HG02938 (cell line): ENCODE results near the gene MX1.

Experiments used
- ATAC-seq: cut with Tn5 transposase; IDR thresholded peaks from one replicate; pipeline ENCODE4 v1.9.1; 2021; ENCODE audit warnings: mild to moderate bottlenecking, moderate library complexity; ENCODE audit not compliant: unreplicated experiment

The MX1 gene

GRCh38 chr21:41458559-41458958, 32.5 kb downstream of the MX1 start:
- no peak for ATAC-seq

- no peak for ATAC-seq
Observed at GRCh38 chr21:41459884-41460534, 34.0 kb downstream of the MX1 start.

GRCh38 chr21:41460578-41461527, 34.8 kb downstream of the MX1 start:
- no peak for ATAC-seq

DNA sequence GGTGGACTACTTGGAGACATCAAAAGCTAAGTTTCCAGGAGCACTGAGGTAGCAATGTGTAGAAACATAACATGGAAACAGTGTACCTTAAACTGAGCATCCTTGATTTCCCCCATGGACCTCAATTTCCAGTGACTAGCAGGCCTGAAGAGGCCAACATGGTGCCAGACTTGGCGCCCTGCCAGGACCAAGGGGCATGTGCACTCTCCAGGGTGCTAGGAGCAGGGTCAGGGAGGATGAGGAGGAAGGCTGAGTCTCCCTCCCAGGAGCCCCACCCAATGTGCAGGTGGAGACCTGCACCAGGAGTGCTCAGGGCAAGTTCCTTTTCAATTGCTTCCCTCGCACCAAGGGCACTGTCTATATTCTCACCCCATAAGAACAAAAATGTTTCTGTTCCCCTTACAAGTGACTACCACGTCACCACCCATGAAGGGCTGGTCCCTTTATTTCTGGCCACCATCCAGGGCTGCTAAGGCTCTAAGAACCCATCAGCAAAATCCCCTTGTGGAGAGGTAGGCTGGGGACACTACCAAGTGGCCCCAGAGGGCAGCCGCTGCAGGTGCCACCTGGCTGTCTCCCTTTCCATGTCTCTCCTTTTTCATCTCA, 39.2 kb downstream of the MX1 start:
- no peak for ATAC-seq

DNA sequence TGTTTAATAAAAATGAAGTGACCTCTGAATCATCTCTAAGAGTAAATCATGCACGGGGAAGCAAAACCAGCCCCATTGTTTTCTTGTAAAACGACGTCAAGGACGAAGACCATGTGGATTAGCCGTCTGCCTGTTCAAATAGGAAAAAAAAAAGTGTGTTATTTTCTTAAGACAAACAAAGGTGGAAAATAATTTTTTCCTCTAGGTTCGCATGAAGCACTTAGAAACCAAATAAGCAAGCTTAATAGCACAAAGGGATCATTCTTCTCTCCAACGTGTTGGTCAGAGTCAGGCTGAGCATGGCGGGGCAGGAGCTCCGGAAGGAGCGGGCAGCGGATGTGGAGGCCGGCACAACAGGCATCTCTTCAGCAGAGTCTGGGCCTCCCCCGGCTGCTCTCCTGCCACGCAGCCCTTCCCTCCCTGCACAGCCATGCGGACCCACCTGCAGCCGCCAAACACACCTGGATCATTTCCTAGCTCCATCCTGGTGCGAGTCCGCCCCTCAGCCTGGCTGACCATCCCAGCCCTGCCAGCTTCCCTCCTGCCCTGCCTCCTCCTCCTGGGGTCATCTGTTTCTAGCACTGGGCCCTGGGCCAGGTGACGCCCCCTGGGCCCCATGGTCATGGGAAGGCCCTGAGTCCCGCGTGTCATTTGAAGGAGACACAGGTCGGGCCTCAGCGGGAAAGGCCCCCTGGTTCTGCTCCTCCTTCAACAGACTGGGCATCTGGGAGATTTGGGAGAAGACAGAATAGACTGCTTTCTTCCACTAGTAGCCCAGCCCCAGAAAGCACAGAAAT, 40.2 kb downstream of the MX1 start:
- no peak for ATAC-seq

DNA sequence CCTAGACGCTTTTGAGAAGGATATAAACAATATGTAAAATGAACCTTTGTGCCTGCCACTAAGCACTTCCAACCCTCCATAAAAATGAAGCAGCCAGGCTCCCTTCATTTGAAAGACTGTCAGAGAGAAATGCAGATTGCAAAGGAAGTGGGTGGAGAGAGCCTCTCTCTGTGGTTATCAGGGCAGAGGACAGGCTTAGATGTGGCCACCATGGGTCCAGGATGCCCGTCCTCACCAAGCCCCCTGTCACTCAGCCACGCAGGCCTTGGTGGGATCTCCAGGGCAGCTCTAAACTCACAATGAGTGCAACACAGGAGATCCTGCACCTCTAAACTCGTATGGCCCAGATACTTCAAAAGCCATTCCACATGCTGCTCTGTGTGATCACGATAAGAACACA, 44.0 kb downstream of the MX1 start:
- no peak for ATAC-seq

- ATAC-seq: no peak
Observed at GRCh38 chr21:41472753-41473548, 46.9 kb downstream of the MX1 start.

- ATAC-seq: no peak
Observed at GRCh38 chr21:41475714-41476420, 49.8 kb downstream of the MX1 start.

DNA sequence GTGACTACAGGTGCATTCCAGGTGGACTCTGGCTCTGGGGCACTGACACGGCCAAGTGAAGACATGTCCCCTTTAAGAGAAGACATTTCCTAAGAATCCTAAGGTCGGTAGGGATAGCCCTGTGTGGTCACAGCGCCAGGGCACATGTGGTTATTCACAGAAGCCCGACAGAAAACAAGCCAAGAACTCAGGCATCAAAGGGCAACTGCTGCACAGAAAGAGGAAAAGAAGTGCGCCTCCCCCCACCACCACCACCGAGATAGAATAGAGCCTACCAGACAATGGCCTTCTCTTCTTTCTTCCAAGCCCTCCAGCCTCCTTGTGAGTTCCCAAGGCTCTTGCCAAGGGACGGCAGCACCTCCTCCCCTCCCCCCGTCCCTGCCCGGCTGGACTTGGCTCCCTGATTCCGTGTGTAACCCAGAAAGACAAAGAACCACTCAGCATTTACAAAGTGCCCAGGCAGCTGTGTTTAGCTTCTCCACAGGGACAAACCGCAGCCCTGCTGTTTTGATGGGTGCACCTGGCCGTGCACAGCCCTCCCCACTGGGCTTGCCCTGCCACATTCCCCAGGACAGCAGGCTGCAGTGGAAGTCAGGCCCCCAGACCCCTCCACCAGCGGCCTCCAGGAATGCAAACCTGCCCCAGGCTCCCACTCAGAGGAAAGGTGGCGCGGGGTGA, 51.7 kb downstream of the MX1 start:
- ATAC-seq: no peak

GRCh38 chr21:41478319-41479177, 52.5 kb downstream of the MX1 start:
- no peak for ATAC-seq

GRCh38 chr21:41479686-41480085, 53.6 kb downstream of the MX1 start:
- ATAC-seq: no peak

DNA sequence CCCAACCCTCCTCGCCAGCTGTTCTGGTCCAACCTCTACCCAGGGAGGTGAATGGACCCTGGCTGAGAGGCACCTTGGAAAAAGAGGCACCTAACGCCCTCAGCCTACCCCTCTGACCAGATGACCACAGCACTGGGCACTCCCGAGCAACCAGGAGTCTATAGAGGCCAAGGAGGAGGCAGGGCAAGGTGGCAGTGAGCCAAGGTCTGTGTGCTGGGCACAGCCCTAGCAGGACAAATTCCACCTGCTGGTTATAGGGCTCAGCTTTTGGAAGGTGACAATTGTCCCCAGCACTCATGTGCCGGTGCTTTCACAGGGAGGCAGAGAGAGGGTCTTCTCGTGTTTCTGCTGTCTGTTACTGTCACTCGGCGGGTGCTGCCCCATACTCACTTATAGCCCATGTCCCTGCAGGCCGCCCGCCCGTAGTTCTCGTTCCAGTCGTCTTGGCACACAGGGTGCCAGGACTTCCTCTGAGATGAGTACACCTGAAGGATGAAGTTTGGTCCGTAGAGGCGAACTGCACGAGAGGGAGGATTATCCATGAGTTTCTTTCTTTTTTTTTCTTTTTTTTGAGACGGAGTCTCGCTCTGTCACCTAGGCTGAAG, 54.1 kb downstream of the MX1 start:
- ATAC-seq: no peak

DNA sequence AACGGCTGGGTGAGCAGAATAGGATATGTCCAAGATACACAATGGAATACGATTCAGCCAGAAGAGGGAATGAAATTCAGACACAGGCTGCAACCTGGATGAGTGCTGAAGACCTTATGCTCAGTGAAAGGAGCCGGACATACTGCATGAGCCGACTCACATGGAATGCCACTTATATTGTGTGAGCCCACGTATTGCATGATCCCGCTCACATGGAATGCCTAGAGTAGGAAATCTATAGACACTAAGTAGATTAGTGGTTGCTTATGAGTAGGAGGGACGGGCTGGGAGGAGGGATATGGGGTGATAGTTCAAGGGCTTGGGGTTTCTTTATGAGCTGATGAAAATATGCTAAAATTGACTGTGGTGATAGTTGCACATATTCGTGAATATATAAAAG, 55.2 kb downstream of the MX1 start:
- ATAC-seq: no peak

DNA sequence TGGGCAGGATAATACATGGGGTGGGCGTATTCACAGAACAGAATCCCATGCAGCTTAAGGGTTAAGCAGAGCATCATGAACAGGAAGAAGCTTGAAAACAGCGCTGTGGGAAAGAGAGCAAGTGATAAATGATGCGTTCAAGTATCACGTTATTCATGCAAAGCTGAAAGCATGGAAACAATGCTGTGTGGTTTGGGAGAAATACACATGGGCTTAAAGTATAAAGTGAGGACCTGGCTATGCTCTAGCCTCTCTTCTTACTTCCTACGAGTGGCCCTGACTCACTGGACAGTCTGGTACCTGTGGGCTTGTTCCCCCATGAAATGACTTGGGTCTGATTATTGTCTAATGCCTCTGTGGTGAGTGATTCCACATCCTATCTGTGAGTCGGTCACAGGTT, 56.3 kb downstream of the MX1 start:
- no peak for ATAC-seq

DNA sequence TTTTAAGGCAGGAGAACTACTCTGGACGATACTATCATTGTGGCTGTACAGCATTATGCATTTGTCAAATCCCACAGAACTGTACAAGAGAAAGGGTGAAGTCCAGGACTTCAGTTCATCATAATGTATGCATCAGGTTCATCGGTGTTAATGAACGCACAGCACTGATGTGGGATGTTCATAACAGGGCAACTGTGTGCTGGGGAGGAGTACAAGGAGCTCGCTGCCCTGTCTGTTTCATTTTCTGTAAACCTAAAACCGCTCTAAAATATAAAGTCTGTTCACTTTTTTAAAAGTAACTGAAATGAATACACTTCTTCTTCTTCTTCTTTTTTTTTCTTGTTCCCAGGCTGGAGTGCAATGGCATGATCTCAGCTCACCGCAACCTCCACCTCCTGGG, 56.9 kb downstream of the MX1 start:
- ATAC-seq: no peak

GRCh38 chr21:41483415-41483814, 57.4 kb downstream of the MX1 start:
- no peak for ATAC-seq

- no peak for ATAC-seq
Observed at GRCh38 chr21:41483973-41484372, 57.9 kb downstream of the MX1 start.

GRCh38 chr21:41487082-41487481, 61.0 kb downstream of the MX1 start:
- no peak for ATAC-seq
